Measurements from ENCODE around the gene RIN1. TPM values are rescaled to one million over a fixed set of nuclear protein-coding genes. Genes with fewer than 3 reads are reported as not detected.

Gene RIN1
- total RNA-seq, 1 donor from 2014 or later, result 1.0 TPM

DNA sequence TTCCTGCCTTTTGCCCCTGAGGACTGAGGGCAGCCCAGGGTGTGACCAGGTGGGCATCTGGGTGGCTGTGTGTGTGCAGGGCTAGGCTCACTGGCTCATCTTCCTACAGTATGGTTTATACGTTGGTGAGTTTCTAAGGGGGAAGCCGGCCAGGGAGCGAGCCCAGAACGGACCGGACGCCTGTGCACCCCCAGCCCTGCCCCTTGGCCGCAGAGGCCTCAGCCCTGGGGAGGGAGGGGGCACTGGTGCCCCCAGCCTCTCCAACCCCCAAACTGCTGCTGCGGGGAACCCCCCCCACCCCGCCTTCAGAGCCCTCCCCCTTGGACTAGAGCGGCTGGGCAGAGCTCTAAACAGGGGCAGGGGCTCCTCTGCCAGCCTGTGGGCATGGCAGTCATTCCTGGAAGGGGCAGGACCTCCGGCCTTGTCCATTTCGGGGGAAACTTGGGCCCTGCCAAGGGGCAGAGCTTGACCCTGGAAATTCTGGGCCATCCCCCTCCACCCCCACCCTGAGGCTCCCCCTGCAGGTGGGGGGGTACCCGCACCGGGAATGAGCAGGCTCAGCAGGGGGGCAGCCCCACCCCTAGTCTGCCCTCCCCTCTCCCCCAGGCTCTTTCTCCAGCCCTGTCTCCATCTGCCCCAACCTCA lies 52.7 kb downstream of the RIN1 start:
- Histone ChIP-seq H3K27me3 (ENCODE audit: low read depth) (peaks cover 11% of the 10 kb centered on the region), H3K36me3 (peaks cover 4% of the 10 kb centered on the region), H3K4me1 (peaks cover 45% of the 10 kb centered on the region), H3K4me3 (no peak overlapping the region), H3K27ac (replicated peaks) (no peak overlapping the region), H3K9me3 (replicated peaks) (no peaks in the 10 kb centered on the region)
- no peak for DNase-seq
- intact Hi-C loops (cut with micrococcal nuclease), result no loop called here
- TF ChIP-seq, protein P1, sequence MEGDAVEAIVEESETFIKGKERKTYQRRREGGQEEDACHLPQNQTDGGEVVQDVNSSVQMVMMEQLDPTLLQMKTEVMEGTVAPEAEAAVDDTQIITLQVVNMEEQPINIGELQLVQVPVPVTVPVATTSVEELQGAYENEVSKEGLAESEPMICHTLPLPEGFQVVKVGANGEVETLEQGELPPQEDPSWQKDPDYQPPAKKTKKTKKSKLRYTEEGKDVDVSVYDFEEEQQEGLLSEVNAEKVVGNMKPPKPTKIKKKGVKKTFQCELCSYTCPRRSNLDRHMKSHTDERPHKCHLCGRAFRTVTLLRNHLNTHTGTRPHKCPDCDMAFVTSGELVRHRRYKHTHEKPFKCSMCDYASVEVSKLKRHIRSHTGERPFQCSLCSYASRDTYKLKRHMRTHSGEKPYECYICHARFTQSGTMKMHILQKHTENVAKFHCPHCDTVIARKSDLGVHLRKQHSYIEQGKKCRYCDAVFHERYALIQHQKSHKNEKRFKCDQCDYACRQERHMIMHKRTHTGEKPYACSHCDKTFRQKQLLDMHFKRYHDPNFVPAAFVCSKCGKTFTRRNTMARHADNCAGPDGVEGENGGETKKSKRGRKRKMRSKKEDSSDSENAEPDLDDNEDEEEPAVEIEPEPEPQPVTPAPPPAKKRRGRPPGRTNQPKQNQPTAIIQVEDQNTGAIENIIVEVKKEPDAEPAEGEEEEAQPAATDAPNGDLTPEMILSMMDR (IDR thresholded peaks at IDR 0.05; ENCODE audit: borderline replicate concordance), result no peak

DNA sequence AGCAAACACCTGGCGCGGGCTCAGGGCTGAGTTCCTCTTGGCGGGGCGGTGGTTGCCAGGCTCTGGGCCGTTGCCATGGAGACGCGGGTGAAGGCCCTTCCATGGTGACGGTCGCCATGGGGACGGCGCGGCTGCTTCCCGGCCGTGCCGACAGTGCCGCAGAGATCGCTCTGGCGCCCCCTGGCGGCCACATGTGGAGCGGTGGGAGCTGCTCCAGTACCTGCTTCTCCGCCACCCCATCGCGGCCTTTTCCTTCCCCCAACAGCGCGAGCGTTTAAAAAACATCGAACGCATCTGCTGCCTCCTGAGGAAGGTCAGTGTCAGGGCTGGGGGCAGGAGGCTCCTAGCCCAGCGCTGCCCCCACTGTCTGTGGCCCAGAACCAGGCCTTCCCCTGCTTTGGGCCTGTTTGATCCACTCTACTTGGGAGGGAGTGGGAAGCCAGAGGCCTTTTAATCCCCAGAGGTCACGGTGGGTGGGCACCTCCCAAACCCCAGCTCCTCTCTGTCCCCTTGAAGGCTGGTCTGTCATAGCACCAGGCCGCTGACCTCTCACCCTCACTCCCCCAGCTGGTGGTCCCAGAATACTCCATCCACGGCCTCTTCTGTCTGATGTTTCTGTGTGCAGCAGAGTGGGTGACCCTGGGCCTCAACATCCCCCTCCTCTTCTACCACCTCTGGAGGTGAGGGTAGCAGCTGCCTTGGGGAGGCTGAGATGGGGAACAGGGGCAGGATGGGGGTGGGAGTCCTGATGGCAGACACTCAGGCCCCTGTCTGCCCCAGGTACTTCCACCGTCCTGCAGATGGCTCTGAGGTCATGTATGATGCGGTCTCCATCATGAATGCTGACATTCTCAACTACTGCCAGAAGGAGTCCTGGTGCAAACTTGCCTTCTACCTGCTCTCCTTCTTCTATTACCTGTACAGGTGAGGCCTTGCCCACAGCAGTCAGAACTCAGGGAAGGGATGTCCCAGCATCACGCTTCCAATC lies 53.5 kb downstream of the RIN1 start:
- no peak overlapping the region for H3K4me3 ChIP-seq
- intact Hi-C loops (cut with micrococcal nuclease), result no loop called here
- H3K36me3 ChIP-seq, result peaks cover 4% of the 10 kb centered on the region
- peaks cover 41% of the 10 kb centered on the region for H3K4me1 ChIP-seq
- TF ChIP-seq, protein P1 (IDR thresholded peaks at IDR 0.05; ENCODE audit: borderline replicate concordance), result peak; percentile 97
- no peak overlapping the region for H3K27ac ChIP-seq (replicated peaks)
- H3K27me3 ChIP-seq (ENCODE audit: low read depth), result peaks cover 11% of the 10 kb centered on the region
- H3K9me3 ChIP-seq (replicated peaks), result no peaks in the 10 kb centered on the region
- DNase-seq, result peak; percentile 97

Other genes starting within 250 kb of the RIN1 start
- gene KLC2, start 78.7 kb downstream of the RIN1 start, total RNA-seq, result 34.1 TPM
- 116 TPM for gene RAB1B, start 67.8 kb downstream of the RIN1 start, total RNA-seq
- not detected for gene CNIH2, start 58.3 kb downstream of the RIN1 start, total RNA-seq
- gene YIF1A, start 47.3 kb downstream of the RIN1 start, total RNA-seq, result 45.6 TPM
- gene TMEM151A, start 44.5 kb downstream of the RIN1 start, total RNA-seq, result not detected
- 12.3 TPM for gene CD248, start 19.4 kb downstream of the RIN1 start, total RNA-seq
- gene BRMS1, start 8.7 kb upstream of the RIN1 start, total RNA-seq, result 14.7 TPM
- 52.9 TPM for gene B4GAT1, start 11.2 kb upstream of the RIN1 start, total RNA-seq
- gene SLC29A2, start 35.3 kb upstream of the RIN1 start, total RNA-seq, result 14.6 TPM
- gene NPAS4, start 84.6 kb upstream of the RIN1 start, total RNA-seq, result not detected
- gene MRPL11, start 102.4 kb upstream of the RIN1 start, total RNA-seq, result 53.8 TPM
- gene PELI3, start 130.5 kb upstream of the RIN1 start, total RNA-seq, result 7.3 TPM
- 13.6 TPM for gene DPP3, start 144.0 kb upstream of the RIN1 start, total RNA-seq
- gene BBS1, start 174.2 kb upstream of the RIN1 start, total RNA-seq, result 16.9 TPM
- 5.2 TPM for gene ZDHHC24, start 209.6 kb upstream of the RIN1 start, total RNA-seq
- gene ACTN3, start 210.5 kb upstream of the RIN1 start, total RNA-seq, result not detected
- 48.6 TPM for gene CTSF, start 232.2 kb upstream of the RIN1 start, total RNA-seq